CD4-positive, alpha-beta T cell treated with Interleukin-2 at 100 ng/mL for 4 hours (primary cell): ENCODE results near the gene ZKSCAN3.
A peak's percentile ranks its signal among the peaks of the same experiment; 100 is the strongest.
"Not testable (repeated sequence)": the region's sequence is repeated elsewhere in the genome, so short reads cannot be mapped to it uniquely, and the experiment has no call there.

Experiments
- DNase-seq: peaks from one replicate; pipeline ENCODE4 v3.0.0-alpha.2; 2020; ENCODE audit warnings: low spot score

The ZKSCAN3 gene

GRCh38 chr6:28343898-28344677 lies 5.7 kb upstream of the ZKSCAN3 start:
- DNase-seq = no peak

- DNase-seq = no peak
Measured at GRCh38 chr6:28345201-28345600, 4.5 kb upstream of the ZKSCAN3 start.

- no peak for DNase-seq
Measured at GRCh38 chr6:28347119-28347518, 2.6 kb upstream of the ZKSCAN3 start.

DNA sequence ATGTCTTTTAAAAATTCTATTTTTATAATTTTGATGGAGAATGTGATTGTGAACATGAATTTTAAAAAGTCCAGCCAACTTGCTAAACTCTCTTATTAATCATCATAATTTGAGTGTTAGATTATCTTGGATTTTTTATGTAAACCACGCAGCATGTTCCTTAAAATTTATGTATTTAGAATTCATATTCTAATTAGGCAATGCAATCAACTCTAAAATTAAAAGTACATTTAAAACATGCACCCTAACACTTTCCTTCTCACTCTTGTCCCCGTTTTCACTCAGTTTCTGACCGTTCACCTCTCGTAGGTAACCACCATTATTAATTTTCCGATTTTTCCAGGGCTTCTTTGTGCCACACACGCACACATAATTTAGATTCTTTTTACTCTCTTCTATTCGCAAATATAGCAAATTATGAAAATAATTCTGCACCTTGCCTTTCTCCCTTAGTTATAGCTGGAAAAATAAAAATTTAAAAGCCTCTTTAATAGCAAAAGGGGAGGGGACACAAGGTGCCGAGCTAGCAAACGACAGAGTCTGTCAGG lies 329 bp upstream of the ZKSCAN3 start:
- no peak for DNase-seq

DNA sequence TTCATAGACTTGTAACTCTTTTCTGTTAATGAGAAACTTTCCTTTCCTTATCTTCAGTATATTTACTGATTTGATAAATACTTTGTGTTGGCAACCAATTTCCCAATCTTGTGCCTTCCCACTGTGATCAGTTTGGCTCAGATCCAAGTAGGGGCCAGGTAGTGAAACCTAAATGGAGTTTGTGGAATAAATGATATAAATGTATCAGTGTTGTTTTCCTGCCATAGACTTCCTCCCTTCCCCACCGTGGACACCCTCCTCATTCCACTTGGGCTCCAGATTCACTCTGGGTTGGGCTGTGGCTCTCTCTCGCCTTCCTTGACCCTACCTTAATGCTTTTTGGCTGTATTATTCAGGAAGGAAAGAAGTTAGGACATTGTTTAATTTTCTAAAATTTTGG lies 1.3 kb downstream of the ZKSCAN3 start:
- DNase-seq = no peak

DNA sequence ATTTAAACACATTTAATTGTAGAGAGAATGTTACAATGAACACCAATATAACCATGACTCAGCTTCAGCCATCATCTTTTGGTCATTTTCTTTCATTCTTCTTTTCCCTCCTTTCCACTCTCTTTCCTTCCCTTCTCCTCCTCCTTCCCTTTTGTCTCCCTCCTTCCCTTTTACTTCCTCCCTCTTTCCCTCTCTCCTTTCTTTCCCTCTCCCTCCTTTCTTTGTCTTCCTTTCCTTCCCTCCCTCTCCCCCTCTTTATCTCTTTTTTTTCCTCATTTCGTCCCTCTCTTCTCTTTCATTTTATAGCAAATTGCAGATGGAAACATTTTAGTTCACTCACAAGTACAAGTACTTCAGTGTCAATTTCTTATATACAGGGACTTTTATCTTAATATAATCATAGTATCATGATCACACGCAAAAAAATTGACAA lies 1.8 kb downstream of the ZKSCAN3 start:
- DNase-seq = no peak

GRCh38 chr6:28353356-28353755 lies 3.6 kb downstream of the ZKSCAN3 start:
- DNase-seq = no peak

DNA sequence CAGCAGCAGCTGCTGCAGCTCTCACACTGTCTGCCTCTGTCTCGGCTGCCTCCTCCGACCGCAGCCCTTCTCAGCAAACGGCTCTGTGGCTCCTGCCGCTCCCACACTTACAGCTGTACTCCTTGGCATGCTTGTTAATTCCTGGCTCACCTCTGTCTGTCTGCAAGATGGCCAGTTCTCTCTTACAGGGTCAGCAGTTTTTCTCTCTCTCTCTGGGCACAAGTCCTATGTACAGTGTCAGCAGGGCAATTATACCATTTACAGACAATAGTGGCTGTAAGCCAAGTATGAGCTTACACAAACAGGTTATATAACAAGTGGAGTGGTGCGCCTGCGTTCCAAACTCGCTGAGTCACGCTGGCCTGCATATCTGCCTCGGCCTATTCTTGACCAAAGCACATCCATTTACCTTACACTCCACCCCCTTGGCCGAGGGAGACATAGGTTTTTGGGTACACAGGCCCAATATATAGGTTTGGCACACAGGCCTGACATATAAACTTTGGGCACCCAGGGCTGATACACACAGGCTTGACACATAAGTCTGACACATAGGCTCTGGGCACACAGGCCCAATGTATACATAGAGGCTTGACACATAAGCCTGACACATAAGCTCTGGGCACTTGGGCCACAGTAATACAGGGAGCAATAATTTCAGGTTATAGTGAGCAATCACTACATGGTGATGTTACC lies 4.4 kb downstream of the ZKSCAN3 start:
- no peak for DNase-seq

- DNase-seq = no peak
Measured at GRCh38 chr6:28354688-28355554, 5.2 kb downstream of the ZKSCAN3 start.

DNA sequence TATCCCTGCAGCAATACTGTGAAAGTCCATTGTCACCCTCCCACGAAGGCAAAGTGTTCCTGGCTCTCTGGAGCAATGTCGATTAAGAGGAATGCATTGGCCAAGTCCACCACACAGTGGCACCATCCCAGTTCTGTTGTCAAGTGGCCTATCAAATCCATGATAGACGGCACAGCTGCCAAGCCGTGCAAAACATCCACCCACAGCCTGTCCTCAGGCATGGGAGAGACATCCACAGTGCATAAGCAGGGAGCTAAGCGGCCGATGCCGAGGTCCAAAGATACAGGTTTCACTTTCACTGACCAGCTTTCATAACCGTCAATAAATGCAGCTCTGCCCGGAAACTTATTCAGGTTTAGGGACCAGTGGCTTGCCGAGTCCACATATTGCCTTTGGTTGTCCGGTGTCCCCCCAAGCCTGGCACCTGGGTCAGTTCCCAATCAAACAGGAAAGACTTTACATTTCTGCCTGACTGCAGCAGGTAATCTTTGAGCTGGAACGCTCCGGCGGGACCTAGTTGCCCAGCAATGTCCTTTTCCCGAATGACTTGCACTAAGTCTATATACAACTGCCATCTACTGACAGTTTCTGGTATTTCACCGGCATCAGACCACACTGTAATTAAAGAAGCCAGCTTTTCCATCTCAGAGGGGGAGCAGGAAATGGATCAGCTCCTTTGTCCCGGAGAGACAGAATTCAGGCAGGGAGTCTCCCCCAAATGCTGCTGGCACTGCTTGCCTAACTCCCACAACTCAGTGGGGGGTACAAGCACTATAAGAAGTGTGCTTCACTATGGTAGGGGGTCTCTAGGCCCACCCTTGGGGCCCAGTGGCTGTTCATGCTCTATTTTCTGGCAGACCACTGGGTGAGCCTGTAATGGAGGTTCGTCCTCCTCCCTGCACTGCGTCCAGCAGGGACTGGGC lies 6.3 kb downstream of the ZKSCAN3 start:
- DNase-seq = peak; percentile 79

GRCh38 chr6:28356666-28357020 lies 6.9 kb downstream of the ZKSCAN3 start:
- DNase-seq = no peak

GRCh38 chr6:28357036-28357435 lies 7.3 kb downstream of the ZKSCAN3 start:
- no peak for DNase-seq

- DNase-seq = not testable (repeated sequence)
Measured at GRCh38 chr6:28359562-28359961, 9.8 kb downstream of the ZKSCAN3 start.

DNA sequence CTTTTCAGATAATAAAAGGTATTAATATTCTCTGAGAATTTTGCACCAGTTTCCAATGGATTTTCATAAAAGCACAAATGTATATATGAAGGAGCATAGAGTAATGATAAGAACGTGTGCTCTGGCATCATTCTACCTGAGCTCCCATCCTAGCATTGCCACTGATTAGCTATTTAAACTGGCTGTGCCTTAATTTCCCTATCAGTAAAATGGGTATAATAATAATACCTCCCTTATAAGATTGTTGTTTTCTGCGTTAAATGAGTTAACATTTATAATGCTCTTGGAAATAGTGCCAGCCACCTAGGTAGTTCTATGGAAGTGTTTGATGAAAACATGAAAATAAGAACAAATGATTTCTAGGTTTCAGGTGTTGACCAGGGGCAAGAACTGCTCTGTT lies 11.2 kb downstream of the ZKSCAN3 start:
- no peak for DNase-seq

DNA sequence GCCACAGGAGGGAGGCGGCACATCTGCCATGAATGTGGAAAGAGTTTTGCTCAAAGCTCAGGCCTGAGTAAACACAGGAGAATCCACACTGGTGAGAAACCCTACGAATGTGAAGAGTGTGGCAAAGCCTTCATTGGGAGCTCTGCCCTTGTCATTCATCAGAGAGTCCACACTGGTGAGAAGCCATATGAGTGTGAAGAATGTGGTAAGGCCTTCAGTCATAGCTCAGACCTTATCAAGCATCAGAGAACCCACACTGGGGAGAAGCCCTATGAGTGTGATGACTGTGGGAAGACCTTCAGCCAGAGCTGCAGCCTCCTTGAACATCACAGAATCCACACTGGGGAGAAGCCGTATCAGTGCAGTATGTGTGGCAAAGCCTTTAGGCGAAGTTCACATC lies 15.8 kb downstream of the ZKSCAN3 start:
- DNase-seq = not testable (repeated sequence)

DNA sequence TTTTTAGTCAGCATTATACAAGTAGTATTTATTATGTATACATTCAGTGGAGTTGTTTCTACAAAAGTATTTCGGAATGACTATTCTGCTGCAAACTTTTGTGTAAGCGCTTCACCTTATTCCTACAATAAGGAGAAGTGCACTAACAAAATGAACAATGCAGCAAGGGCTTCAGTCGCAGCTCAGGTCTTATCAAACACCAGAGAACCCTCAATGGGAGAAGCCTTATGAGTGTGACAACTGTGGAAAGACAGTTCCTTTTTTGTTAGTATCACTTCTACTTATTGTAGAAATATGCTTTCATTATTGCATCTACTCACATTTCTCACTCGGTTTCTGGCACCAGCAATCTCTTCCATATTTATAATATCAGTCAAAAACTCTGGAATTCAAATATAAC lies 18.8 kb downstream of the ZKSCAN3 start:
- DNase-seq = no peak

- DNase-seq = no peak
Measured at GRCh38 chr6:28369463-28369862, 19.7 kb downstream of the ZKSCAN3 start.

- no peak for DNase-seq
Measured at GRCh38 chr6:28370440-28370839, 20.7 kb downstream of the ZKSCAN3 start.

DNA sequence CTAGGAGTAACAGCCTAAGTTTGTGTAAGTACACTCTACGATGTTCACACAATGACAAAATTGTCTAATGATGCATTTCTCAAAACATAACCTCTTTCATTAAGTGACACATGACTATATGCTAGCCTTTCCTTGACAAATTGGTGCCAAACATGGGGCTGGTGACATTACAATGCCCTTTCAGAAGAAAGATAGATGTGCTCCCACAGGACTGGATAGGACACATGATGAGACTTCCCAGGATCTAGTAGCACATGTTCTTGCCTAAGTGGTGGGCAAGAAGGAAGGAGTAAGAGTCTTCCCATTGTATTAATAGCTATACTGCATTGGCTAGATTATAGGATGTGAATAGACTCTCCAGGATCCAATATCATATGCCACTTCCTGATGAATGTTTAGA lies 21.5 kb downstream of the ZKSCAN3 start:
- no peak for DNase-seq

DNA sequence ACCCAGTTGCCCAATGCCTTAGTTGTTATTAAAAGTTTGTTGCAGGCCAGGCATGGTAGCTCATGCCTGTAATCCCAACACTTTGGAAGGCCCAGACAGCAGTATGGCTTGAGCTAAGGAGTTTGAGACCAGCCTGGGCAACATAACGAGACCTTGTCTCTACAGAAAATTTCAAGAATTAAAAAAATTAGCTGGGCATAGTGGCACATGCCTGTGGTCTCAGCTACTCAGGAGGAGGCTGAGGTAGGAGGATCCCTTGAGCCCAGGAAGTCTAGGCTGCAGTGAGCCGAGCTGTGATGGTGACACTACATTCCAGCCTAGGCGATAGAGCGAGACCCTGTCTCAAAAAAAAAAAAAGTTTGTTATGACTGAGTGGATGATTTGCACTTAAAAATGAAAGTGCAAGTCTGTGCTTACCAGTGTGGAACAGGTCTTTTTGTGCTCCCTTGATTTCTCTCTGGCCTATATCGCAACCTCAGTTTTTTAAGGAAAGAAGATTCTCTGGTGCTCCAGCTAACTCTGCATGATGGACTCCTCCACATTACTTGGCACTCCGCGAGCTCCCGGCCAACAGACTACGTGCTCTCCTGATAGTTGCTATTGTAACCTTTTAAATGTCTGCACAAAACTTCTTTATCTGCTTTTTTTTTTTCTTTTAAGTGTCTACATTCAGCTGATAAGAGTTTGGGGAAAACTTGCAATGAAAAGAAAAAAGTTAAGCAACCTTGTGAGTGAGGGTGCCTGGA lies 22.1 kb downstream of the ZKSCAN3 start:
- DNase-seq = no peak

DNA sequence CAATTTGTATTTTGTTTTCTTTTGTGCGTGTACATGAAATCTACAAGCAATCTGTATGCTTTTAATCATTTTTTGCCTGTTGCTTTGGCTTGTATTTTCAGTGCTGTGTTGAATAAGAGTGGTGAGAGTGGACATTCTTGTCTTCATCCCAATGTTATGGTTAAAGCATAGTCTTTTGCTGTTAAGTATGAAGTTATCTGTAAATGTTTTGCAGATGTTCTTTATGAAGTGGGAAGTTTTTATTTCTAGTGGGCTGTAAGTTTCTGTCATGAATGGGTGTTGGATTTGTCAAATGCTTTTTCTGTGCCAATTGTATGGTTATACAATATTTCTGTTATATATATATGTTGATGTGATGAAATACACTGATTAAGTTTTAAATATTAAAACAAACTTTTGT lies 24.2 kb downstream of the ZKSCAN3 start:
- DNase-seq = no peak
